ENCODE results near the gene LHX3. TPM values are rescaled to one million over a fixed set of nuclear protein-coding genes. Genes with fewer than 3 reads are reported as not detected.
A peak's percentile ranks its signal among the peaks of the same experiment; 100 is the strongest.

LHX3 gene
- total and polyA plus RNA-seq, 10 of the 15 experiments (the other 5 are each of a cell fraction or from before 2014, with no cell fraction given): not detected

DNA sequence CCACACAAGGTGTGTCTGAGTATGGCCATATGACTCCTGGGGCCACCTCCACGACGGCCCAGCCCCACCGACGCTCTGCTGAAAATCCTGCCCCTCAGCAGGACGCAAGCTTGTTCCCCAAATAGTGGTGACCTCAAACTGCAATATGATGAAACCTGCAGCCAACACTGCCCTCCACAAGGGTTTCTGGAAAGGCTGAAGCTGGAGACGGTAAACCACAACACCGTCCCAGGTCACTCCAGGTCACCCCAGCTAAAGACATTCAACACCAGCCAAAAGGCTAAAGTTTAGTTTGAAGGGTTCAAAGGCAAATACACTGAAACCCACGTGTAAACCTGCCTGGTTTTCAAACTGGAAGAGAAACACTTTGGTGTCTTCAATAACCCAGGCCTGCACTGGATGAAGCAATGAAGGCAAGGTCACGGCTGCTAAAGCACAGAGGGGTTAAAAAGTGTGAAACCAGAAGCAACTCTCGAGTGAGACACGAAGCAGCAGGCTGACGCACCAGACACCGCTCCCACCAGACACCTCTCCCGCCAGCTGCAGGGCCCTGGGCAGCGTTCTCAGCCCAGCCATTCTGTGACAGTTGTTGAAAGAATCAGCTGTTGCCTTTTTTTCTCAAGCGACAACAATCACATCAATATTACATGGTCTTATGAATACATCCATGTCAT, 1.8 kb upstream of the LHX3 start:
- ChIA-PET RAD21 (ENCODE audit: unreplicated experiment) (no interaction called here), POLR2A (no interaction called here), CTCF (interaction anchor here (1.7 kb wide), 1 partner anchor 36 kb away, joined by 4 read pairs; no protein-coding TSS in a partner anchor), SMC1A (ENCODE audit: uncharacterized antibody, unreplicated experiment) (no interaction called here)
- intact Hi-C loops (cut with micrococcal nuclease; ENCODE audit: unreplicated experiment): no loop called here
- TF ChIP-seq IKZF2 (IDR thresholded peaks at IDR 0.05): no peak
- no peak for TF ChIP-seq ZNF24 (IDR thresholded peaks at IDR 0.05)
- TF ChIP-seq, protein P1, sequence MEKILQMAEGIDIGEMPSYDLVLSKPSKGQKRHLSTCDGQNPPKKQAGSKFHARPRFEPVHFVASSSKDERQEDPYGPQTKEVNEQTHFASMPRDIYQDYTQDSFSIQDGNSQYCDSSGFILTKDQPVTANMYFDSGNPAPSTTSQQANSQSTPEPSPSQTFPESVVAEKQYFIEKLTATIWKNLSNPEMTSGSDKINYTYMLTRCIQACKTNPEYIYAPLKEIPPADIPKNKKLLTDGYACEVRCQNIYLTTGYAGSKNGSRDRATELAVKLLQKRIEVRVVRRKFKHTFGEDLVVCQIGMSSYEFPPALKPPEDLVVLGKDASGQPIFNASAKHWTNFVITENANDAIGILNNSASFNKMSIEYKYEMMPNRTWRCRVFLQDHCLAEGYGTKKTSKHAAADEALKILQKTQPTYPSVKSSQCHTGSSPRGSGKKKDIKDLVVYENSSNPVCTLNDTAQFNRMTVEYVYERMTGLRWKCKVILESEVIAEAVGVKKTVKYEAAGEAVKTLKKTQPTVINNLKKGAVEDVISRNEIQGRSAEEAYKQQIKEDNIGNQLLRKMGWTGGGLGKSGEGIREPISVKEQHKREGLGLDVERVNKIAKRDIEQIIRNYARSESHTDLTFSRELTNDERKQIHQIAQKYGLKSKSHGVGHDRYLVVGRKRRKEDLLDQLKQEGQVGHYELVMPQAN (conservative IDR thresholded peaks at IDR 0.05): no peak
- no peak for TF ChIP-seq SREBF1 (IDR thresholded peaks at IDR 0.05; ENCODE audit: low read length)
- no peak for TF ChIP-seq JUND (IDR thresholded peaks at IDR 0.05; ENCODE audit: low read depth, low read length)
- no peak for TF ChIP-seq HDAC6 (IDR thresholded peaks at IDR 0.05; ENCODE audit: unreplicated experiment)
- no peak for TF ChIP-seq DPF2 (IDR thresholded peaks at IDR 0.05)
- TF ChIP-seq ZZZ3 (IDR thresholded peaks at IDR 0.05; ENCODE audit: control insufficient read depth, insufficient read length, low read depth): no peak
- TF ChIP-seq, protein P2, sequence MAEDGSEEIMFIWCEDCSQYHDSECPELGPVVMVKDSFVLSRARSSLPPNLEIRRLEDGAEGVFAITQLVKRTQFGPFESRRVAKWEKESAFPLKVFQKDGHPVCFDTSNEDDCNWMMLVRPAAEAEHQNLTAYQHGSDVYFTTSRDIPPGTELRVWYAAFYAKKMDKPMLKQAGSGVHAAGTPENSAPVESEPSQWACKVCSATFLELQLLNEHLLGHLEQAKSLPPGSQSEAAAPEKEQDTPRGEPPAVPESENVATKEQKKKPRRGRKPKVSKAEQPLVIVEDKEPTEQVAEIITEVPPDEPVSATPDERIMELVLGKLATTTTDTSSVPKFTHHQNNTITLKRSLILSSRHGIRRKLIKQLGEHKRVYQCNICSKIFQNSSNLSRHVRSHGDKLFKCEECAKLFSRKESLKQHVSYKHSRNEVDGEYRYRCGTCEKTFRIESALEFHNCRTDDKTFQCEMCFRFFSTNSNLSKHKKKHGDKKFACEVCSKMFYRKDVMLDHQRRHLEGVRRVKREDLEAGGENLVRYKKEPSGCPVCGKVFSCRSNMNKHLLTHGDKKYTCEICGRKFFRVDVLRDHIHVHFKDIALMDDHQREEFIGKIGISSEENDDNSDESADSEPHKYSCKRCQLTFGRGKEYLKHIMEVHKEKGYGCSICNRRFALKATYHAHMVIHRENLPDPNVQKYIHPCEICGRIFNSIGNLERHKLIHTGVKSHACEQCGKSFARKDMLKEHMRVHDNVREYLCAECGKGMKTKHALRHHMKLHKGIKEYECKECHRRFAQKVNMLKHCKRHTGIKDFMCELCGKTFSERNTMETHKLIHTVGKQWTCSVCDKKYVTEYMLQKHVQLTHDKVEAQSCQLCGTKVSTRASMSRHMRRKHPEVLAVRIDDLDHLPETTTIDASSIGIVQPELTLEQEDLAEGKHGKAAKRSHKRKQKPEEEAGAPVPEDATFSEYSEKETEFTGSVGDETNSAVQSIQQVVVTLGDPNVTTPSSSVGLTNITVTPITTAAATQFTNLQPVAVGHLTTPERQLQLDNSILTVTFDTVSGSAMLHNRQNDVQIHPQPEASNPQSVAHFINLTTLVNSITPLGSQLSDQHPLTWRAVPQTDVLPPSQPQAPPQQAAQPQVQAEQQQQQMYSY (CRISPR knock-in tag; IDR thresholded peaks at IDR 0.05): no peak
- TF ChIP-seq, protein P3, sequence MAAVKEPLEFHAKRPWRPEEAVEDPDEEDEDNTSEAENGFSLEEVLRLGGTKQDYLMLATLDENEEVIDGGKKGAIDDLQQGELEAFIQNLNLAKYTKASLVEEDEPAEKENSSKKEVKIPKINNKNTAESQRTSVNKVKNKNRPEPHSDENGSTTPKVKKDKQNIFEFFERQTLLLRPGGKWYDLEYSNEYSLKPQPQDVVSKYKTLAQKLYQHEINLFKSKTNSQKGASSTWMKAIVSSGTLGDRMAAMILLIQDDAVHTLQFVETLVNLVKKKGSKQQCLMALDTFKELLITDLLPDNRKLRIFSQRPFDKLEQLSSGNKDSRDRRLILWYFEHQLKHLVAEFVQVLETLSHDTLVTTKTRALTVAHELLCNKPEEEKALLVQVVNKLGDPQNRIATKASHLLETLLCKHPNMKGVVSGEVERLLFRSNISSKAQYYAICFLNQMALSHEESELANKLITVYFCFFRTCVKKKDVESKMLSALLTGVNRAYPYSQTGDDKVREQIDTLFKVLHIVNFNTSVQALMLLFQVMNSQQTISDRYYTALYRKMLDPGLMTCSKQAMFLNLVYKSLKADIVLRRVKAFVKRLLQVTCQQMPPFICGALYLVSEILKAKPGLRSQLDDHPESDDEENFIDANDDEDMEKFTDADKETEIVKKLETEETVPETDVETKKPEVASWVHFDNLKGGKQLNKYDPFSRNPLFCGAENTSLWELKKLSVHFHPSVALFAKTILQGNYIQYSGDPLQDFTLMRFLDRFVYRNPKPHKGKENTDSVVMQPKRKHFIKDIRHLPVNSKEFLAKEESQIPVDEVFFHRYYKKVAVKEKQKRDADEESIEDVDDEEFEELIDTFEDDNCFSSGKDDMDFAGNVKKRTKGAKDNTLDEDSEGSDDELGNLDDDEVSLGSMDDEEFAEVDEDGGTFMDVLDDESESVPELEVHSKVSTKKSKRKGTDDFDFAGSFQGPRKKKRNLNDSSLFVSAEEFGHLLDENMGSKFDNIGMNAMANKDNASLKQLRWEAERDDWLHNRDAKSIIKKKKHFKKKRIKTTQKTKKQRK (IDR thresholded peaks at IDR 0.05; ENCODE audit: low read depth, low read length): no peak
- no peak for TF ChIP-seq ESRRA (IDR thresholded peaks at IDR 0.05; ENCODE audit: low read length)
- H3K79me2 ChIP-seq (ENCODE audit: control insufficient read depth, insufficient read depth, low read length): no peaks in the 10 kb centered on the region
- H3K9ac ChIP-seq (ENCODE audit: control insufficient read depth, insufficient read depth, low read length): no peak overlapping the region
- DNase-seq (ENCODE audit: low read depth, low spot score) (no peak), ATAC-seq (no peak), FAIRE-seq (no peak)
- BruUV-seq (replicated peaks): TSS peak; percentile 72
- in situ Hi-C loops (cut with MboI): no loop called here
- no peaks in the 10 kb centered on the region for H3K9me3 ChIP-seq (replicated peaks; ENCODE audit: control insufficient read depth, insufficient read depth, low read length)
- H3K27me3 ChIP-seq (replicated peaks in 1 of 2; ENCODE audit: control insufficient read depth in 2 of 2, insufficient read depth in 2 of 2, low read length in 1 of 2): peaks cover 0 to 2% of the 10 kb centered on the region in 2 experiments; a peak in 3 of 4 replicates
- H2AFZ ChIP-seq (ENCODE audit: control insufficient read depth, low read depth, low read length): no peak overlapping the region
- WGBS (ENCODE audit: insufficient coverage, insufficient replicate concordance, low lambda C conversion rate, missing lambda C conversion rate): 83% methylated on average over 16 of the region's 16 CpGs
- peaks cover 0 to 7% of the 10 kb centered on the region in 2 experiments; a peak in 3 of 4 replicates for H3K36me3 ChIP-seq (ENCODE audit: control insufficient read depth in 2 of 2, insufficient read depth in 2 of 2, low read length in 1 of 2)
- H3K4me1 ChIP-seq (ENCODE audit: control insufficient read depth, insufficient read depth, low read length): no peaks in the 10 kb centered on the region
- no peak overlapping the region for H3K27ac ChIP-seq (ENCODE audit: control insufficient read depth, insufficient read depth)
- no peak overlapping the region for H3K4me3 ChIP-seq
- H4K20me1 ChIP-seq (ENCODE audit: control insufficient read depth, insufficient read depth): peaks cover 4% of the 10 kb centered on the region; the same call in 1 of the 2 replicates
- H3K4me2 ChIP-seq (ENCODE audit: control insufficient read depth, insufficient read depth): no peak overlapping the region

Measured in GM12878 (cell line).